Trophoblast cell (in vitro differentiated cells and primary cell): ENCODE results near the gene TRMT6.

ENCODE experiments used
- DNase-seq, 2 donors: peaks; one replicate each; pipeline ENCODE4 v3.0.0-alpha.2; 2016
- H2AFZ ChIP-seq: 2 replicates; pipeline ENCODE4 v1.6.1; 2013; ENCODE audit warnings: low read length, moderate library complexity, mild to moderate bottlenecking; ENCODE audit not compliant: insufficient read depth, poor library complexity
- H2AK5ac ChIP-seq: 2 replicates; pipeline ENCODE4 v1.6.1; 2013; ENCODE audit warnings: mild to moderate bottlenecking, low read length
- H2BK120ac ChIP-seq: 2 replicates; pipeline ENCODE4 v1.6.1; 2013; ENCODE audit warnings: low read length, mild to moderate bottlenecking, moderate library complexity; ENCODE audit not compliant: insufficient read depth, poor library complexity
- H2BK12ac ChIP-seq: 2 replicates; pipeline ENCODE4 v1.6.1; 2013; ENCODE audit warnings: mild to moderate bottlenecking, low read length, moderate library complexity
- H2BK5ac ChIP-seq: 2 replicates; pipeline ENCODE4 v1.6.1; 2013; ENCODE audit warnings: low read length, low read depth, moderate library complexity, mild to moderate bottlenecking; ENCODE audit not compliant: poor library complexity
- H3K14ac ChIP-seq: 2 replicates; pipeline ENCODE4 v1.6.1; 2013; ENCODE audit warnings: mild to moderate bottlenecking, low read length
- H3K18ac ChIP-seq: 2 replicates; pipeline ENCODE4 v1.6.1; 2013; ENCODE audit warnings: mild to moderate bottlenecking, low read length
- H3K23ac ChIP-seq: 2 replicates; pipeline ENCODE4 v1.6.1; 2013; ENCODE audit warnings: low read length
- H3K27ac ChIP-seq: 2 replicates; pipeline ENCODE4 v1.5.1; 2013; ENCODE audit warnings: low read depth, mild to moderate bottlenecking, inconsistent platforms, low read length, moderate library complexity
- H3K27me3 ChIP-seq: 2 replicates; pipeline ENCODE4 v1.6.1; 2013; ENCODE audit warnings: inconsistent platforms, mild to moderate bottlenecking, low read length, moderate library complexity; ENCODE audit not compliant: insufficient read depth
- H3K36me3 ChIP-seq, 2 experiments: 1 replicate in 1 of 2; 2 replicates in 1 of 2; pipeline ENCODE4 v1.6.1; 2013; ENCODE audit warnings: low read length in 2 of 2, mild to moderate bottlenecking in 2 of 2, moderate library complexity in 1 of 2; ENCODE audit not compliant: insufficient read depth in 2 of 2, control insufficient read depth in 1 of 2
- H3K4ac ChIP-seq: 2 replicates; pipeline ENCODE4 v1.6.1; 2013; ENCODE audit warnings: low read depth, mild to moderate bottlenecking, low read length, moderate library complexity
- H3K4me1 ChIP-seq, 2 experiments: 1 replicate in 1 of 2; 2 replicates in 1 of 2; pipeline ENCODE4 v1.6.1; 2013; ENCODE audit warnings: low read length in 2 of 2, mild to moderate bottlenecking in 2 of 2, moderate library complexity in 1 of 2; ENCODE audit not compliant: insufficient read depth in 2 of 2, control insufficient read depth in 1 of 2
- H3K4me2 ChIP-seq: 2 replicates; pipeline ENCODE4 v1.6.1; 2013; ENCODE audit warnings: inconsistent platforms, mild to moderate bottlenecking, low read length, moderate library complexity
- H3K4me3 ChIP-seq: 2 replicates; pipeline ENCODE4 v1.5.1; 2013; ENCODE audit warnings: mild to moderate bottlenecking, low read depth, low read length, inconsistent platforms
- H3K79me1 ChIP-seq: one replicate; pipeline ENCODE4 v1.6.1; 2013; ENCODE audit warnings: low read length
- H3K79me2 ChIP-seq: 2 replicates; pipeline ENCODE4 v1.6.1; 2013; ENCODE audit warnings: low read length, mild to moderate bottlenecking; ENCODE audit not compliant: control insufficient read depth, insufficient read depth, poor library complexity
- H3K9ac ChIP-seq: 2 replicates; pipeline ENCODE4 v1.6.1; 2013; ENCODE audit warnings: mild to moderate bottlenecking, low read length
- H3K9me3 ChIP-seq: 2 replicates; pipeline ENCODE4 v1.6.1; 2013; ENCODE audit warnings: low read depth, mild to moderate bottlenecking, control low read depth, inconsistent platforms, low read length; ENCODE audit not compliant: insufficient read depth
- H4K12ac ChIP-seq: 2 replicates; pipeline ENCODE4 v1.6.1; 2013; ENCODE audit warnings: low read depth, mild to moderate bottlenecking, low read length, moderate library complexity
- H4K8ac ChIP-seq: 2 replicates; pipeline ENCODE4 v1.6.1; 2013; ENCODE audit warnings: low read depth, mild to moderate bottlenecking, low read length, moderate library complexity
- H4K91ac ChIP-seq: one replicate; pipeline ENCODE4 v1.6.1; 2013; ENCODE audit warnings: low read depth, mild to moderate bottlenecking, low read length, moderate library complexity
- WGBS: extraction: QIAGEN DNeasy Blood & Tissue Kit; methylation state at CpG from one replicate; pipeline ENCODE4 v1.1.7; 2013; ENCODE audit warnings: missing lambda C conversion rate; ENCODE audit not compliant: insufficient read length, insufficient coverage; ENCODE audit errors: extremely low coverage; 5-methylcytosine and 5-hydroxymethylcytosine counted together

The TRMT6 gene

GRCh38 chr20:5974531-5974930 is 24.2 kb upstream of the TRMT6 start:
- no peak overlapping the region for H3K4me3 ChIP-seq
- no peak overlapping the region for H4K8ac ChIP-seq
- no peak overlapping the region for H2AFZ ChIP-seq
- WGBS, result no CpG with 5 or more reads among the region's 1 CpG
- no peaks in the 10 kb centered on the region for H3K79me1 ChIP-seq
- no peak overlapping the region for H3K23ac ChIP-seq
- no peak overlapping the region for H3K9ac ChIP-seq
- DNase-seq, result no peak
- H3K14ac ChIP-seq, result no peak overlapping the region
- no peaks in the 10 kb centered on the region for H3K27me3 ChIP-seq
- H3K27ac ChIP-seq, result no peak overlapping the region
- no peaks in the 10 kb centered on the region for H3K79me2 ChIP-seq
- H2BK5ac ChIP-seq, result no peak overlapping the region
- H4K12ac ChIP-seq, result no peak overlapping the region
- no peaks in the 10 kb centered on the region for H3K9me3 ChIP-seq
- H2BK12ac ChIP-seq, result no peak overlapping the region
- H3K4me2 ChIP-seq, result no peak overlapping the region
- no peak overlapping the region for H3K18ac ChIP-seq
- H3K4ac ChIP-seq, result no peak overlapping the region
- H2BK120ac ChIP-seq, result no peak overlapping the region
- H2AK5ac ChIP-seq, result no peak overlapping the region
- peaks cover 0 to 2% of the 10 kb centered on the region in 2 experiments for H3K4me1 ChIP-seq
- H4K91ac ChIP-seq, result no peak overlapping the region
- H3K36me3 ChIP-seq, result peaks cover 10 to 27% of the 10 kb centered on the region in 2 experiments

- H2AK5ac ChIP-seq, result no peak overlapping the region
- no peak overlapping the region for H2AFZ ChIP-seq
- H3K9ac ChIP-seq, result no peak overlapping the region
- H3K36me3 ChIP-seq, result peaks cover 13 to 26% of the 10 kb centered on the region in 2 experiments
- DNase-seq, result no peak
- H3K4me2 ChIP-seq, result no peak overlapping the region
- no CpG with 5 or more reads among the region's 4 CpGs for WGBS
- H2BK120ac ChIP-seq, result no peak overlapping the region
- H4K8ac ChIP-seq, result no peak overlapping the region
- no peaks in the 10 kb centered on the region for H3K79me2 ChIP-seq
- H4K91ac ChIP-seq, result no peak overlapping the region
- no peak overlapping the region for H4K12ac ChIP-seq
- no peak overlapping the region for H2BK12ac ChIP-seq
- peaks cover 0 to 2% of the 10 kb centered on the region in 2 experiments for H3K4me1 ChIP-seq
- H3K27ac ChIP-seq, result no peak overlapping the region
- no peak overlapping the region for H3K4me3 ChIP-seq
- no peak overlapping the region for H3K4ac ChIP-seq
- H3K9me3 ChIP-seq, result no peaks in the 10 kb centered on the region
- H2BK5ac ChIP-seq, result no peak overlapping the region
- H3K27me3 ChIP-seq, result no peaks in the 10 kb centered on the region
- H3K23ac ChIP-seq, result no peak overlapping the region
- H3K18ac ChIP-seq, result no peak overlapping the region
- no peak overlapping the region for H3K14ac ChIP-seq
- H3K79me1 ChIP-seq, result no peaks in the 10 kb centered on the region
Observed at GRCh38 chr20:5973971-5974370, 23.6 kb upstream of the TRMT6 start.

- no peak overlapping the region for H3K4me2 ChIP-seq
- H3K23ac ChIP-seq, result no peak overlapping the region
- H2BK120ac ChIP-seq, result no peak overlapping the region
- H3K27me3 ChIP-seq, result no peaks in the 10 kb centered on the region
- H3K79me1 ChIP-seq, result no peaks in the 10 kb centered on the region
- H2AK5ac ChIP-seq, result no peak overlapping the region
- no peak overlapping the region for H3K9ac ChIP-seq
- H3K36me3 ChIP-seq, result peaks cover 10 to 18% of the 10 kb centered on the region in 2 experiments
- no peaks in the 10 kb centered on the region for H3K9me3 ChIP-seq
- H2AFZ ChIP-seq, result no peak overlapping the region
- H3K4ac ChIP-seq, result no peak overlapping the region
- H4K12ac ChIP-seq, result no peak overlapping the region
- no peak overlapping the region for H2BK5ac ChIP-seq
- H2BK12ac ChIP-seq, result no peak overlapping the region
- H3K18ac ChIP-seq, result no peak overlapping the region
- no peak overlapping the region for H4K91ac ChIP-seq
- WGBS, result no CpG with 5 or more reads among the region's 2 CpGs
- H3K4me1 ChIP-seq, result peaks cover 0 to 2% of the 10 kb centered on the region in 2 experiments
- DNase-seq, result no peak
- no peaks in the 10 kb centered on the region for H3K79me2 ChIP-seq
- H3K4me3 ChIP-seq, result no peak overlapping the region
- H3K27ac ChIP-seq, result no peak overlapping the region
- no peak overlapping the region for H3K14ac ChIP-seq
- H4K8ac ChIP-seq, result no peak overlapping the region
Observed at GRCh38 chr20:5973172-5973571, 22.8 kb upstream of the TRMT6 start.

- no peaks in the 10 kb centered on the region for H3K27me3 ChIP-seq
- DNase-seq, result no peak
- no peak overlapping the region for H3K9ac ChIP-seq
Observed at GRCh38 chr20:5971203-5971602, 20.9 kb upstream of the TRMT6 start.

More at GRCh38 chr20:5971203-5971602, 20.9 kb upstream of the TRMT6 start:
- H4K12ac ChIP-seq, result no peak overlapping the region
- no peaks in the 10 kb centered on the region for H3K79me2 ChIP-seq
- no peak overlapping the region for H3K18ac ChIP-seq
- H3K14ac ChIP-seq, result no peak overlapping the region
- no peak overlapping the region for H4K8ac ChIP-seq
- no peaks in the 10 kb centered on the region for H3K79me1 ChIP-seq
- no peak overlapping the region for H2AK5ac ChIP-seq
- H4K91ac ChIP-seq, result no peak overlapping the region
- no peak overlapping the region for H2AFZ ChIP-seq
- H3K4me2 ChIP-seq, result no peak overlapping the region
- no peak overlapping the region for H2BK12ac ChIP-seq
- peaks cover 0 to 2% of the 10 kb centered on the region in 2 experiments for H3K4me1 ChIP-seq
- H3K4me3 ChIP-seq, result no peak overlapping the region
- H3K4ac ChIP-seq, result no peak overlapping the region
- H2BK120ac ChIP-seq, result no peak overlapping the region
- no peak overlapping the region for H3K27ac ChIP-seq
- no peak overlapping the region for H2BK5ac ChIP-seq
- H3K36me3 ChIP-seq, result peaks cover 8 to 16% of the 10 kb centered on the region in 2 experiments
- H3K23ac ChIP-seq, result no peak overlapping the region
- no peaks in the 10 kb centered on the region for H3K9me3 ChIP-seq
